GM18858 (cell line): ENCODE measurements around the gene KDM1B.

Source experiments
- ATAC-seq: cut with Tn5 transposase; IDR thresholded peaks from one replicate; pipeline ENCODE4 v1.9.1; 2021; ENCODE audit not compliant: unreplicated experiment

Gene KDM1B

GRCh38 chr6:18261877-18262276 is 106.7 kb downstream of the KDM1B start:
- no peak for ATAC-seq

GRCh38 chr6:18262702-18263417 is 107.6 kb downstream of the KDM1B start:
- ATAC-seq = peak; percentile 63

- ATAC-seq = no peak
Measured at GRCh38 chr6:18263418-18264218, 108.4 kb downstream of the KDM1B start.

- peak; percentile 21 for ATAC-seq
Measured at GRCh38 chr6:18264219-18264922, 109.1 kb downstream of the KDM1B start, which contains the start of gene DEK. Gene DEK (minus strand): TSS chr6:18264530. CDS start chr6:18263987, 543 bp downstream.

- no peak for ATAC-seq
Measured at GRCh38 chr6:18264923-18265377, 109.7 kb downstream of the KDM1B start.

- ATAC-seq = no peak
Measured at GRCh38 chr6:18265787-18266522, 110.7 kb downstream of the KDM1B start.

- ATAC-seq = no peak
Measured at GRCh38 chr6:18266523-18266912, 111.3 kb downstream of the KDM1B start.

GRCh38 chr6:18268066-18268465 is 112.8 kb downstream of the KDM1B start:
- ATAC-seq = no peak

GRCh38 chr6:18269253-18269652 is 114.0 kb downstream of the KDM1B start:
- ATAC-seq = peak; percentile 47

GRCh38 chr6:18269717-18270116 is 114.5 kb downstream of the KDM1B start:
- no peak for ATAC-seq

- no peak for ATAC-seq
Measured at GRCh38 chr6:18270216-18270615, 115.0 kb downstream of the KDM1B start.
